Measurements from ENCODE around the gene C3AR1. TPM values are rescaled to one million over a fixed set of nuclear protein-coding genes. Genes with fewer than 3 reads are reported as not detected.
A peak's percentile ranks its signal among the peaks of the same experiment; 100 is the strongest.

Gene C3AR1
- total RNA-seq, 1 experiment from 2014 or later: not detected

DNA sequence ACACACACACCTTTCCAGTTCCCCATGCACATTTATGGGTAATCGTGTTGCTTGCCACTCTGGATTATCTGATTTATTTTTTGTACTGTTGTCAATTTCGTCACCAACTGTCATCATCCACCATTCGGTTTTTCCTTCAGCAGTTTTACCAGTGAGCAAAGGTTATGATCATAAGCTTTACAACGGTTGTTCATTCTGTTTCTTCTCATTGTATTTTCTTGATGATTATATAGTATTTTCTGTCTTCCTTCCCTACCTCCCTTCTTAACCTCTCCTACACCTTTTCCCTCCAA is 16.6 kb upstream of the C3AR1 start:
- ChIA-PET CTCF (no interaction called here), POLR2A (interaction anchor here (0.6 kb wide), 1 partner anchor 43 kb away, joined by 3 read pairs; no protein-coding TSS in a partner anchor)
- ATAC-seq (no peak), DNase-seq (ENCODE audit: low read depth, low spot score) (no peak)
- Histone ChIP-seq H3K9me3 (ENCODE audit: control insufficient read depth, insufficient read depth, low read depth, low read length) (no peaks in the 10 kb centered on the region), H3K4me1 (ENCODE audit: control insufficient read depth, insufficient read depth, low read length) (no peaks in the 10 kb centered on the region), H3K4me3 (ENCODE audit: low read depth in 2 of 2, low read length in 2 of 2) (peak overlapping the region; percentile 91 to 93), H3K27me3 (ENCODE audit: control insufficient read depth, insufficient read depth, low read length) (no peaks in the 10 kb centered on the region), H3K27ac (ENCODE audit: low read length) (peak overlapping the region; percentile 96), H3K36me3 (ENCODE audit: control insufficient read depth, insufficient read depth, low read length) (peaks cover 4% of the 10 kb centered on the region; the same call in 1 of the 2 replicates)
- in situ Hi-C loops (cut with HindIII; ENCODE audit: low pct_unique_long_range_greater_than_20kb, low sequenced_read_pairs): no loop called here
- intact Hi-C loops (cut with micrococcal nuclease; ENCODE audit: unreplicated experiment): no loop called here
- BruUV-seq (replicated peaks): no TSS peak
- TF ChIP-seq TCF7L2 (IDR thresholded peaks at IDR 0.05; ENCODE audit: low read depth, low read length) (no peak), SIN3A (IDR thresholded peaks at IDR 0.05; ENCODE audit: borderline replicate concordance, insufficient read depth, low read depth, low read length) (no peak), POLR2AphosphoS5 (IDR thresholded peaks at IDR 0.05; ENCODE audit: low read depth, low read length) (no peak)
- TF ChIP-seq, protein P1, sequence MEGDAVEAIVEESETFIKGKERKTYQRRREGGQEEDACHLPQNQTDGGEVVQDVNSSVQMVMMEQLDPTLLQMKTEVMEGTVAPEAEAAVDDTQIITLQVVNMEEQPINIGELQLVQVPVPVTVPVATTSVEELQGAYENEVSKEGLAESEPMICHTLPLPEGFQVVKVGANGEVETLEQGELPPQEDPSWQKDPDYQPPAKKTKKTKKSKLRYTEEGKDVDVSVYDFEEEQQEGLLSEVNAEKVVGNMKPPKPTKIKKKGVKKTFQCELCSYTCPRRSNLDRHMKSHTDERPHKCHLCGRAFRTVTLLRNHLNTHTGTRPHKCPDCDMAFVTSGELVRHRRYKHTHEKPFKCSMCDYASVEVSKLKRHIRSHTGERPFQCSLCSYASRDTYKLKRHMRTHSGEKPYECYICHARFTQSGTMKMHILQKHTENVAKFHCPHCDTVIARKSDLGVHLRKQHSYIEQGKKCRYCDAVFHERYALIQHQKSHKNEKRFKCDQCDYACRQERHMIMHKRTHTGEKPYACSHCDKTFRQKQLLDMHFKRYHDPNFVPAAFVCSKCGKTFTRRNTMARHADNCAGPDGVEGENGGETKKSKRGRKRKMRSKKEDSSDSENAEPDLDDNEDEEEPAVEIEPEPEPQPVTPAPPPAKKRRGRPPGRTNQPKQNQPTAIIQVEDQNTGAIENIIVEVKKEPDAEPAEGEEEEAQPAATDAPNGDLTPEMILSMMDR (IDR thresholded peaks at IDR 0.05): no peak
- TF ChIP-seq, protein P2, sequence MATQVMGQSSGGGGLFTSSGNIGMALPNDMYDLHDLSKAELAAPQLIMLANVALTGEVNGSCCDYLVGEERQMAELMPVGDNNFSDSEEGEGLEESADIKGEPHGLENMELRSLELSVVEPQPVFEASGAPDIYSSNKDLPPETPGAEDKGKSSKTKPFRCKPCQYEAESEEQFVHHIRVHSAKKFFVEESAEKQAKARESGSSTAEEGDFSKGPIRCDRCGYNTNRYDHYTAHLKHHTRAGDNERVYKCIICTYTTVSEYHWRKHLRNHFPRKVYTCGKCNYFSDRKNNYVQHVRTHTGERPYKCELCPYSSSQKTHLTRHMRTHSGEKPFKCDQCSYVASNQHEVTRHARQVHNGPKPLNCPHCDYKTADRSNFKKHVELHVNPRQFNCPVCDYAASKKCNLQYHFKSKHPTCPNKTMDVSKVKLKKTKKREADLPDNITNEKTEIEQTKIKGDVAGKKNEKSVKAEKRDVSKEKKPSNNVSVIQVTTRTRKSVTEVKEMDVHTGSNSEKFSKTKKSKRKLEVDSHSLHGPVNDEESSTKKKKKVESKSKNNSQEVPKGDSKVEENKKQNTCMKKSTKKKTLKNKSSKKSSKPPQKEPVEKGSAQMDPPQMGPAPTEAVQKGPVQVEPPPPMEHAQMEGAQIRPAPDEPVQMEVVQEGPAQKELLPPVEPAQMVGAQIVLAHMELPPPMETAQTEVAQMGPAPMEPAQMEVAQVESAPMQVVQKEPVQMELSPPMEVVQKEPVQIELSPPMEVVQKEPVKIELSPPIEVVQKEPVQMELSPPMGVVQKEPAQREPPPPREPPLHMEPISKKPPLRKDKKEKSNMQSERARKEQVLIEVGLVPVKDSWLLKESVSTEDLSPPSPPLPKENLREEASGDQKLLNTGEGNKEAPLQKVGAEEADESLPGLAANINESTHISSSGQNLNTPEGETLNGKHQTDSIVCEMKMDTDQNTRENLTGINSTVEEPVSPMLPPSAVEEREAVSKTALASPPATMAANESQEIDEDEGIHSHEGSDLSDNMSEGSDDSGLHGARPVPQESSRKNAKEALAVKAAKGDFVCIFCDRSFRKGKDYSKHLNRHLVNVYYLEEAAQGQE (IDR thresholded peaks at IDR 0.05; ENCODE audit: insufficient read depth in 1 of 2, low read depth in 2 of 2, low read length in 1 of 2): no peak

DNA sequence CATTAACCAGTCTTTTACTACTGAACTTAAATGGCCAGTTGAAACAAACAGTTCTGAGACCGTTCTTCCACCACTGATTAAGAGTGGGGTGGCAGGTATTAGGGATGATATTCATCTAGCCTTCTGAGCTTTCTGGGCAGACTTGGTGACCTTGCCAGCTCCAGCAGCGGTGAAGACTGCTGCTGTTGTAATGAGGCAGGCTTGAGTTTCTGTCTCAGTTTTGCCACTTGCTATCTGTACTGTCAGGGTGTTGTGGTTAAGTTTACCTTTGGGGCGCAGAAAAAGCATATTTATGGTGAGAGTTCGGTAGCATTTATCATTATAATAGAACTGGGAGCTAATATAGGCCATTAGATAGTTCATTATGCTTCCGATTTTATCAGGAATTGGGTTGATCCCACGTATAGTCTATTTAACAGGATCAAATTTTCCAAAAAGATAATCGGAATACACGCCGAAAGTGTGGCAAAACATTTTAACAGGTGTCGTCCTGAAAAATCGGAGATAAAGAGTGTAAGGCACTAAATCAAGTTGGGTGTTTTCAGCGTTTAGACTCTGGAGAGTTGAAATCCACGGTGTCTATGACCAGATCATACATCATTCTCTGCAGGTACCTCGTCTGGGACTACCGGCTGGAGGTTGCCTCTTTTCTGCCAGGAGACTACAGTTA is 15.2 kb upstream of the C3AR1 start:
- no peak for DNase-seq (ENCODE audit: low read depth, low spot score)
- Histone ChIP-seq H3K4me3 (ENCODE audit: low read depth in 2 of 2, low read length in 2 of 2) (peak overlapping the region; percentile 91 to 93), H3K36me3 (ENCODE audit: control insufficient read depth, insufficient read depth, low read length) (peaks cover 4% of the 10 kb centered on the region; the same call in 1 of the 2 replicates), H3K27ac (ENCODE audit: low read length) (peak overlapping the region; percentile 96), H3K4me1 (ENCODE audit: control insufficient read depth, insufficient read depth, low read length) (no peaks in the 10 kb centered on the region), H3K9me3 (ENCODE audit: control insufficient read depth, insufficient read depth, low read depth, low read length) (no peaks in the 10 kb centered on the region), H3K27me3 (ENCODE audit: control insufficient read depth, insufficient read depth, low read length) (no peaks in the 10 kb centered on the region)
- intact Hi-C loops (cut with micrococcal nuclease; ENCODE audit: unreplicated experiment) (no loop called here), in situ Hi-C loops (cut with HindIII; ENCODE audit: low pct_unique_long_range_greater_than_20kb, low sequenced_read_pairs) (no loop called here)
- TF ChIP-seq, protein P1 (IDR thresholded peaks at IDR 0.05): no peak
- TF ChIP-seq SIN3A (IDR thresholded peaks at IDR 0.05; ENCODE audit: borderline replicate concordance, insufficient read depth, low read depth, low read length) (no peak), TCF7L2 (IDR thresholded peaks at IDR 0.05; ENCODE audit: low read depth, low read length) (no peak), POLR2AphosphoS5 (IDR thresholded peaks at IDR 0.05; ENCODE audit: low read depth, low read length) (no peak)
- TF ChIP-seq, protein P2 (IDR thresholded peaks at IDR 0.05; ENCODE audit: insufficient read depth in 1 of 2, low read depth in 2 of 2, low read length in 1 of 2): no peak
- BruUV-seq (replicated peaks): TSS peak; percentile 97
- peak; percentile 72 for ATAC-seq
- ChIA-PET CTCF (no interaction called here), POLR2A (no interaction called here)
